HepG2 (cell line): ENCODE data around the gene HMBS. TPM values are rescaled to one million over a fixed set of nuclear protein-coding genes. Genes with fewer than 3 reads are reported as not detected.

ENCODE experiments used
- KDM1A ChIP-seq: IDR thresholded peaks from 2 replicates; pipeline ENCODE4 v1.6.1; 2016; ENCODE audit warnings: missing compliant biosample characterization
- KMT2A ChIP-seq: sonication (generic); formaldehyde crosslinking; IDR thresholded peaks from 2 replicates; pipeline ENCODE4 v1.4.0; 2020; ENCODE audit warnings: missing genetic modification reagents
- LCORL ChIP-seq, 2 experiments: fragments of 450-650 bp in 1 of 2; sonication (generic) in 1 of 2; formaldehyde crosslinking in 1 of 2; IDR thresholded peaks; 2 replicates each; pipeline versions ENCODE4 v1.5.0 to v1.6.1; 2017 to 2020; ENCODE audit warnings: antibody characterized with exemption in 1 of 2, missing genetic modification reagents in 1 of 2
- MTF2 ChIP-seq: sonication (generic); formaldehyde crosslinking; IDR thresholded peaks from 2 replicates; pipeline ENCODE4 v1.5.0; 2020; ENCODE audit warnings: missing genetic modification reagents, borderline replicate concordance
- POLR2AphosphoS5 ChIP-seq: IDR thresholded peaks from 2 replicates; pipeline ENCODE4 v1.6.1; 2012; ENCODE audit warnings: low read depth, low read length
- RBFOX2 ChIP-seq: fragments of 200-400 bp; formaldehyde crosslinking; IDR thresholded peaks from 2 replicates; pipeline ENCODE4 v1.6.1; 2017; ENCODE audit warnings: low read depth, mild to moderate bottlenecking, low read length
- REL ChIP-seq: sonication (generic); formaldehyde crosslinking; conservative IDR thresholded peaks from 2 replicates; pipeline ENCODE4 v1.8.0; 2022; ENCODE audit warnings: mild to moderate bottlenecking, missing genetic modification reagents, moderate library complexity
- SMAD9 ChIP-seq: sonication (generic); formaldehyde crosslinking; IDR thresholded peaks from 2 replicates; pipeline ENCODE4 v1.5.1; 2020; ENCODE audit warnings: mild to moderate bottlenecking, missing genetic modification reagents
- TCF7L2 ChIP-seq: IDR thresholded peaks from 2 replicates; pipeline ENCODE4 v1.6.1; 2011; ENCODE audit warnings: mild to moderate bottlenecking, low read depth, low read length, moderate library complexity
- ZFX ChIP-seq: sonication (generic); formaldehyde crosslinking; IDR thresholded peaks from 2 replicates; pipeline ENCODE4 v1.4.0; 2020; ENCODE audit warnings: mild to moderate bottlenecking, low read depth, missing genetic modification reagents, moderate library complexity
- ZKSCAN1 ChIP-seq: fragments of 150-350 bp; IDR thresholded peaks from 2 replicates; pipeline ENCODE4 v1.6.1; 2014; ENCODE audit warnings: low read length
- ZNF230 ChIP-seq: sonication (generic); formaldehyde crosslinking; IDR thresholded peaks from 2 replicates; pipeline ENCODE4 v1.4.0; 2020; ENCODE audit warnings: mild to moderate bottlenecking, missing genetic modification reagents
- ZNF274 ChIP-seq: sonication (generic); formaldehyde crosslinking; IDR thresholded peaks from 2 replicates; pipeline ENCODE4 v1.5.1; 2020; ENCODE audit warnings: mild to moderate bottlenecking, missing genetic modification reagents
- ZNF382 ChIP-seq: sonication (generic); formaldehyde crosslinking; IDR thresholded peaks from 2 replicates; pipeline ENCODE4 v1.5.0; 2020; ENCODE audit warnings: missing genetic modification reagents, mild to moderate bottlenecking, borderline replicate concordance
- ZNF550 ChIP-seq: sonication (generic); formaldehyde crosslinking; IDR thresholded peaks from 2 replicates; pipeline ENCODE4 v1.4.0; 2020; ENCODE audit warnings: mild to moderate bottlenecking, missing genetic modification reagents, borderline replicate concordance
- ZNF564 ChIP-seq: sonication (generic); formaldehyde crosslinking; IDR thresholded peaks from 2 replicates; pipeline ENCODE4 v1.8.1; 2023; ENCODE audit warnings: mild to moderate bottlenecking, missing genetic modification reagents
- ZNF7 ChIP-seq: IDR thresholded peaks from 2 replicates; pipeline ENCODE4 v1.6.1; 2016; ENCODE audit warnings: missing biosample characterization, missing genetic modification reagents
- ZNF724P ChIP-seq: sonication (generic); formaldehyde crosslinking; IDR thresholded peaks from 2 replicates; pipeline ENCODE4 v1.8.0; 2022; ENCODE audit warnings: missing genetic modification reagents, borderline replicate concordance
- ZSCAN21 ChIP-seq: sonication (generic); formaldehyde crosslinking; IDR thresholded peaks from 2 replicates; pipeline ENCODE4 v1.8.0; 2022; ENCODE audit warnings: mild to moderate bottlenecking, missing genetic modification reagents, moderate library complexity, borderline replicate concordance
- polyA plus RNA-seq, 8 experiments: library from polyadenylated mRNA; depleted of rRNA in 3 of 8; stranded (reverse) in 7 of 8; unstranded in 1 of 8; fragments of >200 nt; fragmentation: Illumina TruSeq in 4 of 8; extraction: Trizol in 4 of 8; gene quantifications; 2 replicates each; pipeline versions ENCODE4 v1.2.1 to v1.2.3, GENCODE V29; 2011 to 2016; ENCODE audit warnings: low read depth in 4 of 8, missing spikeins in 1 of 8, mixed read lengths in 1 of 8; ENCODE audit not compliant: insufficient read depth in 1 of 8
- total RNA-seq, 5 experiments: library from RNA; depleted of rRNA; stranded (reverse); fragments of >200 nt; fragmentation: Illumina TruSeq; extraction: Trizol; gene quantifications; 2 replicates each; pipeline ENCODE4 v1.2.3, GENCODE V29; 2016; ENCODE audit warnings: low read depth in 1 of 5
- TF ChIP-seq, protein P1 (sequence below): sonication (generic); formaldehyde crosslinking; IDR thresholded peaks from 2 replicates; pipeline ENCODE4 v1.9.0; 2021; ENCODE audit warnings: missing genetic modification reagents, borderline replicate concordance
- TF ChIP-seq, protein P2 (sequence below), 2 experiments: fragments of 450-650 bp in 1 of 2; sonication (generic) in 1 of 2; formaldehyde crosslinking; IDR thresholded peaks; 2 replicates each; pipeline versions ENCODE4 v1.5.0 to v1.8.0; 2020 to 2022; ENCODE audit warnings: mild to moderate bottlenecking in 1 of 2, missing genetic modification reagents in 1 of 2
- TF ChIP-seq, protein P3 (sequence below): sonication (generic); formaldehyde crosslinking; IDR thresholded peaks from 2 replicates; pipeline ENCODE4 v1.5.0; 2020; ENCODE audit warnings: mild to moderate bottlenecking, missing genetic modification reagents
- TF ChIP-seq, protein P4 (sequence below): sonication (generic); formaldehyde crosslinking; IDR thresholded peaks from 2 replicates; pipeline ENCODE4 v1.9.0; 2021; ENCODE audit warnings: missing genetic modification reagents, borderline replicate concordance

HMBS gene
- total and polyA plus RNA-seq, 2 of the 13 experiments (the other 11 are each of a cell fraction or from before 2014, with no cell fraction given): 9.4 to 46.9 TPM

DNA sequence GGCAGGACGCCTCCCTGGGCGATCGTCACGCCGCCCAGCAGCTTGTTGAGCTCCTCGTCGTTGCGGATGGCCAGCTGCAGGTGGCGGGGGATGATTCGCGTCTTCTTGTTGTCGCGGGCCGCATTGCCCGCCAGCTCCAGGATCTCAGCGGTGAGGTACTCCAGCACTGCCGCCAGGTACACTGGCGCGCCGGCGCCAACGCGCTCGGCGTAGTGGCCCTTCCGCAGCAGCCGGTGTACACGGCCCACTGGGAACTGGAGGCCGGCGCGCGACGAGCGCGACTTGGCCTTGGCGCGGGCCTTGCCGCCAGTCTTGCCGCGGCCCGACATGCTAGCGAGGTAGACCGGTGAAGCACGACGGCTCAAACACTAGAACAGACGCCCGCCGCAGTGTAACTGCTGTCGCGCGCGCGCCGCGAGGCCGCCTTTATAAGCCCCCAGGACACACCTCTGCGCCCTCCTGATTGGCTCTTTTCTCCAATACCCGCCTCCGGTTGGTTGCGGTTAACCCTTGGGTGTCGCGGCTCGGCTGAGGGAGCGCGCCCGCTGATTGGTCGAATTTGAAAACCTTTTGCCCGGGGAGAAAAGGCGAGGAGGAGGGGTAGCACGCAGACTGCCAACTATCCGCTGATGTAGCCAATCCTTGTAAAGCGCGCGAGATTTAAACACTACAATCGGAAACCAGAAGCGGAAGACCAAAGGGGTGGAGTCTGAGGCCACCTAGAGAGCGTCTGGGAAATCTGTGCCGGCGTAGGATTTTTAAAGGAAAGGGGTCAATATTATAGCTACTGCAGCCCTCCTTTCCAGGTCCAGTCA is 10.6 kb downstream of the HMBS start (continued):
- TF ChIP-seq KMT2A: peak; percentile 92
- peak; percentile 88 for TF ChIP-seq ZNF564 (CRISPR knock-in tag)
- peak; percentile 82 for TF ChIP-seq SMAD9 (CRISPR knock-in tag)
- TF ChIP-seq ZNF7 (CRISPR knock-in tag): no peak
- TF ChIP-seq, protein P1, sequence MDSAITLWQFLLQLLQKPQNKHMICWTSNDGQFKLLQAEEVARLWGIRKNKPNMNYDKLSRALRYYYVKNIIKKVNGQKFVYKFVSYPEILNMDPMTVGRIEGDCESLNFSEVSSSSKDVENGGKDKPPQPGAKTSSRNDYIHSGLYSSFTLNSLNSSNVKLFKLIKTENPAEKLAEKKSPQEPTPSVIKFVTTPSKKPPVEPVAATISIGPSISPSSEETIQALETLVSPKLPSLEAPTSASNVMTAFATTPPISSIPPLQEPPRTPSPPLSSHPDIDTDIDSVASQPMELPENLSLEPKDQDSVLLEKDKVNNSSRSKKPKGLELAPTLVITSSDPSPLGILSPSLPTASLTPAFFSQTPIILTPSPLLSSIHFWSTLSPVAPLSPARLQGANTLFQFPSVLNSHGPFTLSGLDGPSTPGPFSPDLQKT (CRISPR knock-in tag): 0 out of 2 replicates have a peak, but pooled peaks have one; percentile 25
- peak; percentile 100 for TF ChIP-seq RBFOX2
- peak; percentile 89; the same call in 1 of the 2 replicates for TF ChIP-seq ZNF230 (CRISPR knock-in tag)
- TF ChIP-seq, protein P2, sequence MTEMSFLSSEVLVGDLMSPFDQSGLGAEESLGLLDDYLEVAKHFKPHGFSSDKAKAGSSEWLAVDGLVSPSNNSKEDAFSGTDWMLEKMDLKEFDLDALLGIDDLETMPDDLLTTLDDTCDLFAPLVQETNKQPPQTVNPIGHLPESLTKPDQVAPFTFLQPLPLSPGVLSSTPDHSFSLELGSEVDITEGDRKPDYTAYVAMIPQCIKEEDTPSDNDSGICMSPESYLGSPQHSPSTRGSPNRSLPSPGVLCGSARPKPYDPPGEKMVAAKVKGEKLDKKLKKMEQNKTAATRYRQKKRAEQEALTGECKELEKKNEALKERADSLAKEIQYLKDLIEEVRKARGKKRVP (CRISPR knock-in tag; IDR thresholded peaks at IDR 0.05): peak in 1 of 2 experiments; percentile 83; a peak in 2 of 4 replicates
- TF ChIP-seq ZNF274 (CRISPR knock-in tag): peak; percentile 92
- TF ChIP-seq ZNF382 (CRISPR knock-in tag): no peak
- no peak for TF ChIP-seq TCF7L2
- TF ChIP-seq ZSCAN21: peak; percentile 97
- peak; percentile 93; the same call in 1 of the 2 replicates for TF ChIP-seq MTF2 (CRISPR knock-in tag)
- TF ChIP-seq REL (CRISPR knock-in tag): peak; percentile 94
- no peak for TF ChIP-seq ZKSCAN1
- no peak; the same call in 1 of the 2 replicates for TF ChIP-seq ZNF550
- TF ChIP-seq, protein P3, sequence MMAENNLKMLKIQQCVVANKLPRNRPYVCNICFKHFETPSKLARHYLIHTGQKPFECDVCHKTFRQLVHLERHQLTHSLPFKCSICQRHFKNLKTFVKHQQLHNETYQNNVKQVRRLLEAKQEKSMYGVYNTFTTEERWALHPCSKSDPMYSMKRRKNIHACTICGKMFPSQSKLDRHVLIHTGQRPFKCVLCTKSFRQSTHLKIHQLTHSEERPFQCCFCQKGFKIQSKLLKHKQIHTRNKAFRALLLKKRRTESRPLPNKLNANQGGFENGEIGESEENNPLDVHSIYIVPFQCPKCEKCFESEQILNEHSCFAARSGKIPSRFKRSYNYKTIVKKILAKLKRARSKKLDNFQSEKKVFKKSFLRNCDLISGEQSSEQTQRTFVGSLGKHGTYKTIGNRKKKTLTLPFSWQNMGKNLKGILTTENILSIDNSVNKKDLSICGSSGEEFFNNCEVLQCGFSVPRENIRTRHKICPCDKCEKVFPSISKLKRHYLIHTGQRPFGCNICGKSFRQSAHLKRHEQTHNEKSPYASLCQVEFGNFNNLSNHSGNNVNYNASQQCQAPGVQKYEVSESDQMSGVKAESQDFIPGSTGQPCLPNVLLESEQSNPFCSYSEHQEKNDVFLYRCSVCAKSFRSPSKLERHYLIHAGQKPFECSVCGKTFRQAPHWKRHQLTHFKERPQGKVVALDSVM (CRISPR knock-in tag): peak; percentile 72
- peak; percentile 91 for TF ChIP-seq ZFX (CRISPR knock-in tag)
- no peak for TF ChIP-seq LCORL (IDR thresholded peaks at IDR 0.05)
- TF ChIP-seq LCORL (CRISPR knock-in tag; IDR thresholded peaks at IDR 0.05): peak; percentile 40
- peak; percentile 99 for TF ChIP-seq POLR2AphosphoS5
- TF ChIP-seq, protein P4, sequence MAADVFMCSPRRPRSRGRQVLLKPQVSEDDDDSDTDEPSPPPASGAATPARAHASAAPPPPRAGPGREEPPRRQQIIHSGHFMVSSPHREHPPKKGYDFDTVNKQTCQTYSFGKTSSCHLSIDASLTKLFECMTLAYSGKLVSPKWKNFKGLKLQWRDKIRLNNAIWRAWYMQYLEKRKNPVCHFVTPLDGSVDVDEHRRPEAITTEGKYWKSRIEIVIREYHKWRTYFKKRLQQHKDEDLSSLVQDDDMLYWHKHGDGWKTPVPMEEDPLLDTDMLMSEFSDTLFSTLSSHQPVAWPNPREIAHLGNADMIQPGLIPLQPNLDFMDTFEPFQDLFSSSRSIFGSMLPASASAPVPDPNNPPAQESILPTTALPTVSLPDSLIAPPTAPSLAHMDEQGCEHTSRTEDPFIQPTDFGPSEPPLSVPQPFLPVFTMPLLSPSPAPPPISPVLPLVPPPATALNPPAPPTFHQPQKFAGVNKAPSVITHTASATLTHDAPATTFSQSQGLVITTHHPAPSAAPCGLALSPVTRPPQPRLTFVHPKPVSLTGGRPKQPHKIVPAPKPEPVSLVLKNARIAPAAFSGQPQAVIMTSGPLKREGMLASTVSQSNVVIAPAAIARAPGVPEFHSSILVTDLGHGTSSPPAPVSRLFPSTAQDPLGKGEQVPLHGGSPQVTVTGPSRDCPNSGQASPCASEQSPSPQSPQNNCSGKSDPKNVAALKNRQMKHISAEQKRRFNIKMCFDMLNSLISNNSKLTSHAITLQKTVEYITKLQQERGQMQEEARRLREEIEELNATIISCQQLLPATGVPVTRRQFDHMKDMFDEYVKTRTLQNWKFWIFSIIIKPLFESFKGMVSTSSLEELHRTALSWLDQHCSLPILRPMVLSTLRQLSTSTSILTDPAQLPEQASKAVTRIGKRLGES (CRISPR knock-in tag): no peak; the same call in 1 of the 2 replicates
- TF ChIP-seq KDM1A (CRISPR knock-in tag): no peak
- TF ChIP-seq ZNF724P (CRISPR knock-in tag): peak; percentile 80; the same call in 1 of the 2 replicates
